ENCODE data around the gene CAPN14.

CAPN14 gene

GRCh38 chr2:31127931-31128330 lies 89.4 kb downstream of the CAPN14 start:
- H3K4me3 ChIP-seq (ENCODE audit: low read depth, low read length): no peak overlapping the region
- TF ChIP-seq CTCF (IDR thresholded peaks at IDR 0.05; ENCODE audit: low read depth, low read length, missing control alignments): no peak
- in situ Hi-C loops (cut with HindIII; ENCODE audit: low sequenced_read_pairs): no loop called here
- no peak for DNase-seq (ENCODE audit: low read depth)

- no peak for TF ChIP-seq CTCF (IDR thresholded peaks at IDR 0.05; ENCODE audit: low read depth, low read length, missing control alignments)
- H3K4me3 ChIP-seq (ENCODE audit: low read depth, low read length): no peak overlapping the region
- DNase-seq (ENCODE audit: low read depth): no peak
- in situ Hi-C loops (cut with HindIII; ENCODE audit: low sequenced_read_pairs): no loop called here
Observed at GRCh38 chr2:31125918-31126695, 91.2 kb downstream of the CAPN14 start.

GRCh38 chr2:31124904-31125303 lies 92.4 kb downstream of the CAPN14 start:
- in situ Hi-C loops (cut with HindIII; ENCODE audit: low sequenced_read_pairs): no loop called here
- TF ChIP-seq CTCF (IDR thresholded peaks at IDR 0.05; ENCODE audit: low read depth, low read length, missing control alignments): no peak
- no peak overlapping the region for H3K4me3 ChIP-seq (ENCODE audit: low read depth, low read length)
- DNase-seq (ENCODE audit: low read depth): no peak

Data from astrocyte of the cerebellum (primary cell).